ENCODE data around the gene LYPD5.

- TF ChIP-seq CTCF (IDR thresholded peaks at IDR 0.05; ENCODE audit: insufficient read depth, low read depth, low read length) = no peak
- no peak for TF ChIP-seq EZH2 (IDR thresholded peaks at IDR 0.05; ENCODE audit: insufficient read depth, low read length)
Measured at GRCh38 chr19:43797556-43797955, 4.7 kb downstream of the LYPD5 start.

All from astrocyte (in vitro differentiated cells and primary cell).